Stimulated activated CD4-positive, alpha-beta T cell treated with anti-CD3 and anti-CD28 coated beads, Interleukin-12 subunit alpha, Interleukin-12 subunit beta, amount 100 ng/mL, for 24 hours (primary cell): ENCODE results near the gene FOXA3.
A peak's percentile ranks its signal among the peaks of the same experiment; 100 is the strongest.
"Not testable (repeated sequence)": the region's sequence is repeated elsewhere in the genome, so short reads cannot be mapped to it uniquely, and the experiment has no call there.

ENCODE experiments used
- DNase-seq, 2 experiments: peaks; one replicate each; pipeline ENCODE4 v3.0.0-alpha.2; 2020; ENCODE audit warnings: low read depth in 2 of 2

The FOXA3 gene

DNA sequence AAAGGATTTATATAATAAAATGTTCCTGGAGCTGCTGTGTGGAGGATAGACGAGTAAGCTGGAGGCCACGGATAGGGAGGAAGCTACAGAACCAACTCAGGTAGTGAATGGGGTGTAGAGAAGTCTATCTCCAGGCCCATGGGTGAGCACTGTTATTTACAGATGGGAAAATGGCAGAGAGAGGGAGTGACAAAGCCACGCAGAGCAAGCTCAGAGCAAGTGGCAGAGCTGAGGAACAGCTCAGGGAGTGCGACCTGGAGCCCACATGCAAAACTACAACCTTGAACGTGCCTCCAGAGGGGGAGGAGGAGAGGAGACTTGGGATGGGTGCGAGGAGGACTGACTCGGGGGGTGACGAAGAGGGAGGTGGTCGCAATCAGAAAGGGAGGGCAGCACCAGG lies 35.6 kb upstream of the FOXA3 start:
- DNase-seq = no peak

DNA sequence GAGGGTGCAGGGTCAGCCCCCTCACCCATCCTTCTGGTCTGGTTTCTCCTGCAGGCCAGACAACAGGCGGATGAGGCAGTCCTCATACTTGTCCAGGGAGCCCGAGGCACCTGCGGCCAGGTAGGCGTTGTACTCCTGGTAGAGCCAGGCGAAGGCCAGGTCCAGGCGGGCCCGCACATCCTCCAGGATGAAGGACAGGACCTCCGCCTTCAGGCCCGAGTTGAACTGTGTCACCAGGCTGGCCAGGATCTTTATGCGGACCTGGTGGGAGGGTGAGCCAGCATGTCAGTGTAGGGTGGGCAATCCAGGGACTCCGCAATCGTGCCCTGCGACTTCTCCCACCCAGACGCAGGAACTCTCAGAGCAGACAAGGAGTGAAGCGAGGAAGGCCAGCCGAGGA lies 35.2 kb upstream of the FOXA3 start:
- DNase-seq = no peak

DNA sequence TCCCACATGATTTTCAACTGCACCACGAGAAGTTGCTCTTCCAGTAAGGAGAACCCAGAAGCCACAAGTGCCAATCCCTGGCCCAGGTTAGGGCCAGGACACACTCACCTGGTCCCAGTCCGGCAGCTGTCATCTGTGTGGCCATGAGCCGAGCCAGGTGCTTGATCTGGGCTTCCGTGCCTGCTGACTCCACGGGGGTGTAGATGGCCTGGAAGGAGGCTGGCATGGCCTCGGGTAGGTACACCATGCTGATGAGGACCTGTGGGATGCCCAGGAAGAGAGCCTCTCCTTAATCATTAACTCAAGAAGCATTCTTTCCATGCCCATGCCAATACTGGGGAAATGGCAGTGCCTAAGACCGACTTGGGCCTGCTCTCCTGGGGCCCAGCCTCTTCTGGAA lies 29.2 kb upstream of the FOXA3 start:
- DNase-seq = no peak

DNA sequence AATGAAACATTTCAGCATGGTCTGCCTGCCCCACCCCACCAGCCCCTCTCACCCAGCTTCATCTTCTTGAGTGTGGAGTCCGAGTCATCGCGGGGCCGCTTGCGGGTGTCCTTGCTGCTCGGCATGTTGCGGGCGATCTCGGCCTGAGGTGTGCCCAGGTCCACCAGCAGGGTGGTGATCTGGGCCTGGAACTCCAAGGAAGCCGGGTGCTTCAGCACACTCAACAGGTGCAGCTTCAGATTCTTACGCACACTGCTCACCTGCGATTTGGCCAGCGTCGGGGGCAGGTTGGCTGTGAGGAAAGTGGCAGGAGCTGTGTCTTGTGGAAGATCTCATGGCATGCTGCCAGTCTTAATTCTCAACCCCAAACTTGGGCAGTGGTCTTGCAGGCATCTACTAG lies 21.9 kb upstream of the FOXA3 start:
- DNase-seq = no peak

DNA sequence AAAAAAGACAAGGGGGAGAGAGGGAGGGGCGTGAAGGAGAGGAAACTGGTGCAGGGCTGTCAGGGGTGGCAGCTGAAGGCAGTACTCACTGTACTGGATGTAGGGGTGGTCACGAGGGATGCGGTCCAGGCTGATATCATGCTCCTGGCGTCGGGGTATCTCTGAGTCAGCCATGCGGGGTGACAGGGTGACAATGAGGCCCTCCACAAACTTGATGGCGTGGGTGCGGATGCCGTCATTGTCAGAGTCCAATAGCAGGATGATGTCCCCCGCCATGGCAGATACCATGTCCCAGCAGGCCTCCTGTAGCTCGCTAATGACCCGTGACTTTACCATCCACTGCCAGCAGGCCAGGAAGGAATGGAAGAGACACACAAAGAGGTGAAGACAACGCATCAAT lies 16.5 kb upstream of the FOXA3 start:
- no peak for DNase-seq

DNA sequence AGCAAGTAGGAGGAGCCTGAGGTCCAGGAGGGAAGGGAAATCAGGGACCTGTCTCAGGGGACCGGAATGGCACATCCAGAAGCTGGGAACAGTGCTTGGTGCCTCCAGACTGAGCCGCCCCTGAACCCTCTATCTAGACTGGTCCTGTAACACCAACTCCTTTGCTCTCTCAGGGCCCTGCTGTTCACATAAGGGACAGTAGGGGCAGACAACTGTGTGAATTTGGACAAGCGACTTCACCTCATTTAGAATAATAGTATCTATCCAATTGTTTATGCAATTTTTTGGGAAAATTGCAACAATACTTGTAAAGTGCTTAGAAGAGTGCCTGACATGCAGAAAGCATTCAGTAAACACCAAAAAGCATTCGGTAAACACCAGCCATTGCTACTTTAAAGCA lies 15.2 kb upstream of the FOXA3 start:
- no peak for DNase-seq

DNA sequence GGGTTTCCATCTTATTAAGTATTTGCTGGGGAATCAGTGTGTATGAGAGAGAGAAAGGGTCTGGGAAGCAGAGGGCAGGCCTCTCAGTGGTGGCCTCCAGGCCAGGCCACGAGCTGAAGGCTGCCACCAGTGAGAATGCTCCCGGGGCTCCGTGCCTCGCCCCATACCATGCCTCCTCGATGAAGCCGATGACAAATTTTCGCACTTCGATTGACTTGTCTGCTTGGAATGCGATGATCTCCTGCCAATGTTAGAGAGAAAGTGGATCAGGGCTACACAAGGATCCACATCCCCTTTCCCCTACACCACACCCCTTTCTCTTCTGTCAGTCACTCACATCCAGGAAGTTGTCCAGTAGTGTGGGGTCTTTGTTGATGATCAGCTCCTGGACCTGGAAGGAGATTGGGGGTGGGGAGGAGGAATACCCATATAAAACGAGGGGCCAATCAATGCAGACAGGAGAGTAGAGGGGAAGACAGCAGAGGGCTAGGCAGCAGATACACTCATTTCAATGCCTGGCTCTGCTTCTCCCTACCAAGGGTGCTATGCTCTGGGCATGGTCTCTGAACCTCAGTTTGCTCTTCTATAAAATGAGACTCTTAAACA lies 11.9 kb upstream of the FOXA3 start:
- no peak for DNase-seq

DNA sequence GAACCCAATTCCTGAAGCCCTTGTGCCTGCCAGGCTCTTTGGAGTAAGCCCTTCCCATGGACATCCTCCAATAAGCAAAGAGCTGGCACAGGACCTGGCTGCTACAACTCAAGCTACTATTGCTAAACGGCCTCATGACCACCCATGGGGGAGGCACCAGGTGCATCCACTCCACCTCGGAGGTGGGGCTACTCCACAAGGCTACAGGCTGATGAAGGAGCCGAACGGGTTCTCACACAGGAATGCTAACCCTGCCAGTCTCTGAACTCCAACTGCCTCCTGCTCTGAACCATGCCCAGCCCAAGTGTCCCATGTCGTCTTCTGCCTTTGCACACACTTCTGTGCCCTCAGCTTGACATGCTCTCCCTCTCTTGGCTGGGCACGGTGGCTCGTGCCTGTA lies 11.1 kb upstream of the FOXA3 start:
- DNase-seq = no peak

DNA sequence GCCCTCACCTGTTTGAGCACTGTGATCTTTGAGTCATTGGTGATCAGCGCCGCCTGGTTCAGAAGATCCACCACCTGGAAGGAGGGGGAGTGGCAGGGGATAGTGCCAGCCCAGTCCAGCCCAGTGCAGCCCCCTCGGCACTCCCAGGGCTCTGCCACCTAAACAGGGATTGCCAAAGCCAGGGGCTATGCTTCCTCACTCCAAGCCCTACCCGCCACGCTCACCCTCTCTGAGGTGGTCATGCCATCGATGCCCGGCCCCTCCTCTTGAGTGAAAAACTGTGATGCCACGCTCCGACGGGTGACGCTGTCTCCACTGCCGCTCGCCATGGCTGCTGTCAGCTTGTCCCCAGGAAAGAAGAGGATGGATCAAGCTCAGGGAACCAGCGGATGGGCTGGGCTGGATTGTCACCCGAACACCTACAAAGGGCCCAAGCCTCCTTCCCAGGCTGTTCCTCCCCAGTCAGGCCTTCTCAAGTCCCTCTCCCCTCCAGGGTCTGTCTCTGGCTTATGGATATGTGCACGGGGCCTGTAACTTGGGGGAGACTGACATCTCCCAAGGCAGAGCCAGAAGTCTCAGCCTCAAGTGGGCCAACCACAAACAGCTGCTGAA lies 9.9 kb upstream of the FOXA3 start:
- DNase-seq = no peak

DNA sequence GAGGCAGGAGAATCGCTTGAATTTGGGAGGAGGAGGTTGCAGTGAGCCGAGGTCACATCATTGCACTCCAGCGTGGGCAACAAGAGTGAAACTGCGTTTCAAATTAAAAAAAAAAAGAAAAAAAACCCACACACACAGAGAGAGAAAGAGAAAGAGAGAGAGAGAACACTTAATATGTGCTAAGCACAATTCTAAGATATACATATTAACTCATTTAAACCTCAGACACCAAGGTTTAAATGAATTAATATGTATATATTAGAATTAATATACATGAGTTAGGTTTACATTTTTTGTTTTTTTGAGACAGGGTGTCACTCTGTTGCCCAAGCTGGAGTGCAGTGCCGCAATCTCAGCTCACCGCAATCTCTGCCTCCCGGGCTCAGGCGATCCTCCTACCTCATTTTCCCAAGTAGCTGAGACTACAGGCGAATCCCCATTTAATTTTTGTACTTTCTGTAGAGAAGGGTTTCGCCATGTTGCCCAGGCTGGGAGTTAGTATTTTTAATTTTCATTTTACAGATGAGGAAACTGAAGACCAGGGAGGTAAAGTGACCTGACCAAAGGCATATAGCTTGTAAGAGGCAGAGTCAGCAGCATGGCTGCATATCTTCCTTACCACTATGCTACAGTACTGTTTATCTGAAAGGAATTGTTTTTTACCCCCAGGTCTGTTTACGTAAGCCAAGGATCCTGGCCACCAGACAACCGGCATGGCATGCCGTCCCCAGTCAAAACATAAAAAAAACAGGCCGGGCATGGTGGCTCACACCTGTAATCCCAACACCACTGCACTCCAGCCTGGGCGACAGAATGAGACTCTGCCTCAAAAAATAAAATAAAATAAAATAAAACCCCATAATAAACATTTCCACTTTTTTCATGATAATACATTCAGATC lies 3.5 kb upstream of the FOXA3 start:
- DNase-seq = no peak

DNA sequence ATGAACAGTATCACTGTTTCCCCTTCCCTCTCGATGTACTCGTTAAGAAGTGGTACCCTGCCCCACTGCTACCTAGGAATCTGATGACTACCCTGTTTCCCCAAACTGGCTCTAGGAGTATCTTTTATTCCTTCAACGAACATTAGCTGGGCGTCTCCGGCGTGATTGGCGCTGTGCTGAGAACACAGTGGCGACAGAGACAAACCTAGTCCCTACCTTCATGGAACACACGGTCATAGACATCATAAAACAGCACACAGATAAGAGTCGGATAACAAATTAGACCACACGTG lies 1.9 kb upstream of the FOXA3 start:
- DNase-seq = no peak

DNA sequence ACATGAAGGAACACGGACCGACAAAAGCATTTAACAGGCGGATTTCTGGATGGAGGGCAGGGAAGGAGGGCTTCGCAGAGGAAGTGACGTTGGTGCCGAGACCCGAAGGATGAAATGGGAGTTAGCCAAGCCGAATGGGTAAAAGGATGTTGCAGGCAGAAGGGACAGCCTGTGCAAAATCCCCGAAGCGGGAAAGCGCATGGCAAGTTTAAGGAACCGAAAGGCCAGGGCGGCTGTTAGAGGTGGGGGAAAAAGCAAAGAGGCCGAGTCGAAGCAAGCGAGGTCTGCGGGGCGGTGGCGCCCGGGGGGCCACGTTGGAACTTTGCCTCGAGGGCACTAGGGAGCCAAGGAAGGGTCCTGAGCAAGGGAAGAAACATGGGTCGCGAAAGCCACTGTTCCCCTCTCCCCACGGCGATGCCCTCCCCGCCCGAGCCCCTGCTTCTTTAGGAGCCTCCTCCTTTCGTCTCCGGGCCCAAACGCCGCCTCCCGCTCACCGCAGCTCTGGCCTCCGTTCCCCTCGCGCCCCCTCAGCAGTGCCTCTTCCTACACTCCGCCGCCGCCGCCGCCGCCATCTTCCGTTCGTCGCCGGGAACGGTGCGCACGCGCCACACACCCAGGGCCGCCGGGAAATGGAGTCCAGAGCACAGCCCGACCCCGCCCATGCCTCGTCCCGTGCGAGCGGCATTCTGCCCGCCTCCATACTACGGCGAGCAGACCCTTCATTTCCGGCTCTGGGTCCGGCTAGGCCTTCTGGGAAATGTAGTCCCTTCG lies 1.4 kb upstream of the FOXA3 start, which contains the start of gene SYMPK:
SYMPK (minus strand) TSS at position 584 of the 771 bp plus-strand sequence. CDS start 8,652 bp downstream, outside the sequence.
- DNase-seq = peak; percentile 97 to 98

DNA sequence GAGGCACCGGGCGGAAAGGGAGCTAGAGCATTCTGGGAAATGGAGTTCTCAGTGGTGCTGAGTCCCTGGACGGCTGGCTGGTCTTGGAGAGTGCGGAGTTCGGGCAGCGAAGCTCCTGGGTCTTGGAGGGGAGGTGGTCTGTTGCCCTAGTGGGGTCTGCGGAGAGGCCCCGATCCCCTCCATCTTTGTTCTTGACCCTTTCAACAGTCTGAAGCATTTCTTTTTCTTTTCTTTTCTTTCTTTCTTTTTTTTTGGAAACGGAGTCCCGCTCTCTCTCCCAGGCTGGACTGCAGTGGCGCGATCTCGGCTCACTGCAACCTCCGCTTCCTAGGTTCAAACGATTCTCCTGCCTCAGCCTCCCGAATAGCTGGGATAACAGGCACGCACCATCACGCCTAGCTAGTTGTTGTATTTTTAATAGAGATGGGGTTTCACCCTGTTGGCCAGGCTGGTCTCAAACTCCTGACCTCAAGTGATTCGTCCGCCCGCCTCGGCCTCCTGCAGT lies 739 bp upstream of the FOXA3 start:
- no peak for DNase-seq

DNA sequence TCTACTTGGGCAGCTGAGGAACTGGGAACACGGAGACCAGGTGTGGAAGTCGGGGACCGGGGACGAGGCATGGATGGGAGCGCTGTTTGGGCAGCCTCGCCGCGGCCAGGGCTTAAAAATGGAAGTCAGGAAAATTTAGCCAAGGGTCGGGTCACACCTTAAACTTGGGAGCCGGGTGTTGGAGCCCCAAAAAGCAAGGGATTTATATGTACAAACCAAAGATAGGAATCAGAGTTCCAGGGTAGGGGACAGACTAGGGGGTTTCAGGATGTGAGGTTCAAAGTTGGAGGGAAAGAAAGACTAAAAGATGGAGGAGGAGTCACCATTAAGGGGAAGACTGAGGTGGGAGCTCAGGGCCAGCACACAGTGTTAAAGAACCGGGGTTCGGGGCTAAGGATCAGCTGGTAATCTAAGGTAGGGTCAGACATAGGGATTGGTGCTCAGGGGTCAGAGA lies 530 bp downstream of the FOXA3 start:
- no peak for DNase-seq

DNA sequence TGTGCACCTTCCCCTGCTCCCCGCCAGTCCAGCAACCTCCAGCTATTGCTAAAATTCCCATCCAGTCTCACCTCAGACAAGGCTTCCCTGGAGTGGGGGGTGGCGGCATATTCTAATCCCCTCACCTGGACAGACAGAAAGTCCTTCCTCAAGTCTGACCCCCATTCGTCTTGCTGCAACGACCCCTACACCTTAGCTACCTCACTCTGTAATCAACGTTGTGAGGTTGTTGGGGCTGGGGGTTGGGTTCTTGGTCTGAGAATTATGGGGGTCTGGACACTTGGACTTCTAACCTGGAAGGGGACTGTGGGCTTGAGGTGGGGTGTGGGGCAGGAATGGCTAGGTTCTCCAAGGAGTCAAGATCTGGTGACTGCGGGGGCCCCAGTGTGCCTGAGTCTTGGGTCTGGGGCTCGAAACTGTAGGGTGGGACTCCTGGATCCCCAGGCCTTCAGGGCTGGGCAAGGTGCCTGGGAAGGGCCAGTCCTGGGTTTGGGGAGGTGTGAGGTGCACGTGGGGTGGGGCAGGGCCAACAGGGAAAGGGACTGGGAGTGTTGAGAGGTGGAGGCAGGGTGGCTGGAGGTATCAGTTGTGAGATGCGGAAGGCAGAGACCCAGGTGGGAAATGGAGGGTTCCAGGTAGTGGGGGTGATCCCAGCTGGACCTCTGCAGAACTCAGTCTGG lies 1.3 kb downstream of the FOXA3 start:
- DNase-seq = no peak

DNA sequence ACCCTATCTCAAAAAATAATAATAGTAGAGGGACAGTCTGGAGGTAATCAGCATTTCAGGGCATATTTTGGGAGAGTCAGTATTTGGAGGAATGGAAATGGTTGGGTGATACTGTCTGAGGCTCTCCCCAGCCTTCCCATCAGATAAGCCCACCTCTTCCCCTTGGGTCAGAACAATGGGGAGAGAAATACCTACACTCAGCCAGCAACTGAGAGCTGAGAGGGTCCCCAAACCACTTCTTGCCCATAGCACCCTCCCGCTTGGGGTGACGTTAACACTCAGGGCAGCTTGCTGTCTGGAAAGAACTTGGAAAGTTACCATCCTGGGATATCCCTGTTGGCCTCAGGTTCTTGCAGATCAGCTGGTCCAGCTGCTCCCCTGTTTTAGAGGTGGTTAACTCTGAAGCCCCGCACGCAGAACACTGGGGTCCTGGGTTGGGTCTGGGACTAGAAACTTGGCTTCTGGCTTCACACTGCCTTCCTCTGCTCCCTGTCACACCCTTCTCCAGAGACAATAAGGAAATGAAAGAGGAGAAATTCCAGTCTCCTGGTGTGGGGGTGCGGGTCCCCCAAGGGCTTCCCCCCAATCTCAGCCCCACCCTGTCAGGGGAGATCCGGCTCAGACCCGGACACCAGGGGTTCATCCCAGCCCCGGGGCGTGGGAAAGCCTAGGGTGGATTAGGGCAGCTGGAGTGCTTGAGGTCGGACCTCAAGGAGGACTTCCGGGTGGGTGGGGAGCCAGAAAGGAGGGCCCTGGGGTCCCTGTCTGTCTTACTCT lies 2.5 kb downstream of the FOXA3 start:
- no peak for DNase-seq

DNA sequence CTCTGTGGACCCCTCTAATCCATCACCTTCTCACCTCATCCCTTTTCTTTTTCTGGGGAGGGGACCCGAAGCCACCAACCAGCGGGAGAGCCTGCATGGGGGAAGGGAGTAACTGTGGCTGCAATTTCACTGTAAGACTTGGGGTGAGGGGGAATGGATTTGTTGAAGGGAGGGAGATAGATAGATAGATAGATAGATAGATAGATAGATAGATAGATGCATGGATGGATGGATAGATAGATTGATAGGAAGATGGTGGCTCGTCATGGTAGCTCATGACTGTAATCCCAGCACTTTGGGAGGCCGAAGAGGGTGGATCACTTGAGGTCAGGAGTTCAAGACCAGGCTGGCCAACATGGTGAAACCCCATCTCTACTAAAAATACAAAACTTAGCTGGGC lies 3.1 kb downstream of the FOXA3 start:
- not testable (repeated sequence) for DNase-seq

DNA sequence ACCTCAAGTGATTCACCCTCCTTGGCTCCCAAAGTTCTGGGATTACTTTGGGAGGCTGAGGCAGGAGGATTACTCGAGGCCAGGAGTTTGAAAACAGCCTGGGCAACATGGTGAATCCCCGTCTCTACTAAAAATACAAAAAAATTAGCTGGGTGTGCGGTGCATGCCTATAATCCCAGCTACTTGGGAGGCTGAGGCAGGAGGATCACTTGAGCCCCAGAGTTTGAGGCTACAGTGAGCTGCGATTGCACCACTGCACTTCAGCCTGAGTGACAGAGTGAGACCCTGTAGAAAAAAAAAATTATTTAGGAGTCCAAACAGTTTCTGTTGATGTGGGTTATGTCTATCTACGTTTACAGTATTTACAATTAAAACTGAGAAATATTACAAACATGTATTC lies 6.7 kb downstream of the FOXA3 start:
- DNase-seq = no peak

DNA sequence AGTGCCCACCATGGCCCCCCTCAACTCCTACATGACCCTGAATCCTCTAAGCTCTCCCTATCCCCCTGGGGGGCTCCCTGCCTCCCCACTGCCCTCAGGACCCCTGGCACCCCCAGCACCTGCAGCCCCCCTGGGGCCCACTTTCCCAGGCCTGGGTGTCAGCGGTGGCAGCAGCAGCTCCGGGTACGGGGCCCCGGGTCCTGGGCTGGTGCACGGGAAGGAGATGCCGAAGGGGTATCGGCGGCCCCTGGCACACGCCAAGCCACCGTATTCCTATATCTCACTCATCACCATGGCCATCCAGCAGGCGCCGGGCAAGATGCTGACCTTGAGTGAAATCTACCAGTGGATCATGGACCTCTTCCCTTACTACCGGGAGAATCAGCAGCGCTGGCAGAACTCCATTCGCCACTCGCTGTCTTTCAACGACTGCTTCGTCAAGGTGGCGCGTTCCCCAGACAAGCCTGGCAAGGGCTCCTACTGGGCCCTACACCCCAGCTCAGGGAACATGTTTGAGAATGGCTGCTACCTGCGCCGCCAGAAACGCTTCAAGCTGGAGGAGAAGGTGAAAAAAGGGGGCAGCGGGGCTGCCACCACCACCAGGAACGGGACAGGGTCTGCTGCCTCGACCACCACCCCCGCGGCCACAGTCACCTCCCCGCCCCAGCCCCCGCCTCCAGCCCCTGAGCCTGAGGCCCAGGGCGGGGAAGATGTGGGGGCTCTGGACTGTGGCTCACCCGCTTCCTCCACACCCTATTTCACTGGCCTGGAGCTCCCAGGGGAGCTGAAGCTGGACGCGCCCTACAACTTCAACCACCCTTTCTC lies 8.2 kb downstream of the FOXA3 start:
- no peak for DNase-seq
